ENCODE results near the gene DLL3.
A peak's percentile ranks its signal among the peaks of the same experiment; 100 is the strongest.
"Not testable (repeated sequence)": the region's sequence is repeated elsewhere in the genome, so short reads cannot be mapped to it uniquely, and the experiment has no call there.

DLL3 gene, protein sequence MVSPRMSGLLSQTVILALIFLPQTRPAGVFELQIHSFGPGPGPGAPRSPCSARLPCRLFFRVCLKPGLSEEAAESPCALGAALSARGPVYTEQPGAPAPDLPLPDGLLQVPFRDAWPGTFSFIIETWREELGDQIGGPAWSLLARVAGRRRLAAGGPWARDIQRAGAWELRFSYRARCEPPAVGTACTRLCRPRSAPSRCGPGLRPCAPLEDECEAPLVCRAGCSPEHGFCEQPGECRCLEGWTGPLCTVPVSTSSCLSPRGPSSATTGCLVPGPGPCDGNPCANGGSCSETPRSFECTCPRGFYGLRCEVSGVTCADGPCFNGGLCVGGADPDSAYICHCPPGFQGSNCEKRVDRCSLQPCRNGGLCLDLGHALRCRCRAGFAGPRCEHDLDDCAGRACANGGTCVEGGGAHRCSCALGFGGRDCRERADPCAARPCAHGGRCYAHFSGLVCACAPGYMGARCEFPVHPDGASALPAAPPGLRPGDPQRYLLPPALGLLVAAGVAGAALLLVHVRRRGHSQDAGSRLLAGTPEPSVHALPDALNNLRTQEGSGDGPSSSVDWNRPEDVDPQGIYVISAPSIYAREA
- 0 to 0.11 (median 0.02) reads per million in 18 experiments for total RNA-seq

DNA sequence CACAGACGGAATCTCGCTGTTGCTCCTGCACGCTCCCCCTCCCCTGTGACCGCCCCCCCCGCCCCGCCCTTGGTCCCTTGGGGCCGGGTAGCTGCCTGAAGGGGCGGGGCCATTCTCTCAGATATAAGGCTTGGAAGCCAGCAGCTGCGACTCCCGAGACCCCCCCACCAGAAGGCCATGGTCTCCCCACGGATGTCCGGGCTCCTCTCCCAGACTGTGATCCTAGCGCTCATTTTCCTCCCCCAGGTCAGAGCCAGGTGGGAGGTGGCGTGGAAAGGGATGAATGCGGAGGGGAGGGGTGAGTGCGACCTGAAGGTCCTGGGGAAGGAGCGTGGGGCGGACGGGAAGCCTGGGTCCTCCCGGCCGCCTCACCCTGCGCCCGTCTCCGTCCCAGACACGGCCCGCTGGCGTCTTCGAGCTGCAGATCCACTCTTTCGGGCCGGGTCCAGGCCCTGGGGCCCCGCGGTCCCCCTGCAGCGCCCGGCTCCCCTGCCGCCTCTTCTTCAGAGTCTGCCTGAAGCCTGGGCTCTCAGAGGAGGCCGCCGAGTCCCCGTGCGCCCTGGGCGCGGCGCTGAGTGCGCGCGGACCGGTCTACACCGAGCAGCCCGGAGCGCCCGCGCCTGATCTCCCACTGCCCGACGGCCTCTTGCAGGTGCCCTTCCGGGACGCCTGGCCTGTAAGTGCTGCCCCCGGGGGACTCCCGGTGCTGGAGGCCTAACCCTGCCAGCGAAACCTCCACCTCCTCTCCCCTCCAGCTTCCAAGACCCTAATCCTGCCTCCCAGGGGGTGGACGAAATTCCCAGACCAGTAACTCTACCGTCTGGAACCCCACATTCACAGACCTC lies at the start of gene DLL3:
TSS of gene DLL3 (plus strand) at position 150 of the 845 bp plus-strand sequence. CDS start at position 178, 28 bp downstream.
- DNase-seq = no peak

DNA sequence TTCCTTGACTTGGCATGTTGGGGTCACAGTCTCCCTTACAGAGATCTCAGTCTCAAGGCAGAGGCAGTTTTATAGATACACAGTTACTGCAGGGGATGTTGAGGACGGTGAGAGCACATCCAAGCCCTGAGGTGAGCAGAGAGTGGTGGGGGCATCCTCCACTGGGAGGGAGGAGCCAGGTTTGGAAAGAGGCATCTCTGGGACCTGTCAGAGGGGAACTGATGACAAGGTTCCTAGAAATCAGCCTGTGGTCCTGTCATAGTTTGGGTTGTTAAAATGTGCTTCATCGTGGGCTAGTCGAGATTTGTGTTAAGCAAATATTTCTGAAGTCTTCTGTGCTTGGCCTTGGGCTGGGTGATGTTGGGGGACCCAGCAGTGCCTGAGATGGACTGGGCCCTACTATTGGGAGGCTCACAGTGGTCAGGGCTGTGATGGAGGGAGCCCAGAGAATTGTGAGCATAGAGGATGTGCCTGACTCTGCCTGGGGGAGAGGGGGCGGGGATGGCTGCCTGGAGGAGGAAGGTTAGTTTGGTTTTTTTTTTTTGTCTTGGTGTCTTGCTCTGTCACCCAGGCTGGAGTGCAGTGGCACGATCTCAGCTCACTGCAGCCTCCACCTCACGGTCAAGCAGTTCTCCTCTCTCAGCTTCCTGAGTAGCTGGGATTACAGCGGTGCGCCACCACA lies 49.5 kb upstream of the DLL3 start:
- DNase-seq = no peak

DNA sequence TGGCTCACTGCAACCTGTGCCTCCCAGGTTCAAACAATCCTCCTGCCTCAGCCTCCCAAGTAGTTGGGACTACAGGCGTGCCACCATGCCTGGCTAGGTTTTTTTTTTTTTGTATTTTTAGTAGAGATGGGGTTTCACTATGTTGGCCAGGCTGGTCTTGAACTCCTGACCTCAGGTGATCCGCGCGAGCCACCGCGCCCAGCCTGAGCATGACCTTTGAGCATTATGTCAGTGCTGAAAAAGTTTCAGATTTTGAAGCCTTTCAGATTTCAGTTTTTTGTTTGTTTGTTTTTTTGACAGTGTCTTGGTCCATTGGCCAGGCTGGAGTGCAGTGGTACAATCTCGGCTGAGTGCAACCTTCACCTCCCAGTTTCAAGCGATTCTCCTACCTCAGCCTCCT lies 47.5 kb upstream of the DLL3 start:
- DNase-seq = not testable (repeated sequence)

DNA sequence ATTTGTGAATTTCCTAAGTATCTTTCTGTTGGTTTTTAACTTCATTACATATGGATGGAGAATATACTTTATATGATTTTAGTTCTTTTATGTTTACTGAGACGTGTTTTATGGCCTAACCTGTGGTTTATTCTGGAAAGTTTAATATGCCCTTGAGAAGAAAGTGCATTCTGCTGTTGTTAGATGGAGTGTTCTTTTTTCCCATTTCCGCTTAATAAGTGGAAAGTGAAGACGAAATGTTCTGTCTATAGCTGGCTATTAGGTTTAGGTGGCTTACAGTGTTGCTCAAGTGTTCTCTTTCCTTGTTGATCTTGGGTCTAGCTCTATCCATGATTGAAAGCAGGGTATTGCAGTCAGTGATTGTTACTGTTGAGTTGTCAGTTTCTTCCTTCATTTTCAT lies 35.3 kb upstream of the DLL3 start:
- no peak for DNase-seq

DNA sequence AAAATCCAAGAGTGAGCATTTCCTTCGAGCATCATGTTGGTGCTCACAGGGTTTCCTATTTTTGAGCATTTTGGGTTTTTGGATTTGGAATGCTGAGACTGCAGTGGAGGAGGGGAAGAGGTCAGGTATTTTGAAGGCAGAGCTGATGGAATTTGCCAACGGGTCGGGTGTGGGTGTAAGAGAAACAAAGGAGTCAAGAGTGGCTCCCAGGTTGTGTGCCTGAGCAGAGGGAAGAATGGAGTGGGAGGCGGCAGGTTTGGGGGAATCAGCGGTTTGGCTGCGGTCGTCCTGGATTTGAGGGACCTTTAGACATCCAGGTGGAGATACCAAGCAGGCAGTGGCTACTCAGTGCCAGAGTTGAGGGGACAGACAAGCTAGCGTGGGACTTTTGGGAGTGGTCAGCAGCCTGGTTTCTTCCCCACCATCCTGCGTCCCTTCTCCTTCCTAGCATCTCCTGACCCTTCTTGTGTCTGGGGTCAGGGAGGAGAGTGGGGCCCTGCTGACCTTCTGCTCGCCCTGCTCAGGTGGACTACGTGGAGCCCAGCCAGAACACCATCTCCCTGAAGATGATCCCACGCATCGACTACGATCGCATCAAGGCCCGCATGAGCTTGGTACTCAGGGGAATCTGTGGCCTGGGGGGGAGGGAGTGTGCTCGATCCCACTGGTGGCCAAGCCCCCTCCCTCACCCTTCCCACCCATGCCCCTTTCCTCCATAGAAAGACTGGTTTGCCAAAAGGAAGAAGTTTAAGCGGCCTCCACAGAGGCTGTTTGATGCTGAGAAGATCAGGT lies 32.6 kb upstream of the DLL3 start:
- DNase-seq = no peak

DNA sequence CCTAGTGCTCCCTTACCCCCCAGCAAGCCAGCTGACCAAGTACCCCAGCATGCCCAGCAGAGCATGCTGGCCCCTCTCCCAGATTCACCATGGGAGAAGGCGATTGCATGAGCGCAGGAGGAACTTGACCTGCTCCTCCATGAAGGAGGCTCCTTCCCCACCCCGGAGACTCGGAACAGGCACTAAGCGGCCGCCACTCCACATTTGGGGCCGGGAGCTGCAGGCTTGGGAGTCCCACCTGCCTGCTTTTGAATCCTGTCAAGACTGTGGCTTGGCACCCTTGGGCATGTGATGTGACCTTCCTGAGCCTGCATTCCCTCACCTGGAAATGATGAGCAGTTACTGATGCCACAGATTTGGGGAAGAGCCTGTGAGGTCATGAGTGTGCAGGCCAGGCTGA lies 30.8 kb upstream of the DLL3 start:
- DNase-seq = no peak

DNA sequence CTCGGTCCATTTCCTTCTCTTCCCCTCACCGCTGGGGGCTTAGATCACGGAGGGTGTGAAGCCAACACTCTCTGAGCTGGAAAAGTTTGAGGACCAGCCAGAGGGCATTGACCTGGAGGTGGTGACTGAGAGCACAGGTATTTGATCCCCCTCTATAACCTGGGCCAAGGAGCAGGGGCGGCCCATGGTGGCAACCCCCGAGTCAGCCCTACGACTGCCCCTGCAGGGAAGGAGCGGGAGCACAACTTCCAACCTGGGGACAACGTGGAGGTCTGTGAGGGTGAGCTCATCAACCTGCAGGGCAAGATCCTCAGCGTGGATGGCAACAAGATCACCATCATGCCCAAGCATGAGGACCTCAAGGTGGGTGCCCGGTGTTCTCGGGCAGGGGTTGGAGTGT lies 29.7 kb upstream of the DLL3 start:
- no peak for DNase-seq

DNA sequence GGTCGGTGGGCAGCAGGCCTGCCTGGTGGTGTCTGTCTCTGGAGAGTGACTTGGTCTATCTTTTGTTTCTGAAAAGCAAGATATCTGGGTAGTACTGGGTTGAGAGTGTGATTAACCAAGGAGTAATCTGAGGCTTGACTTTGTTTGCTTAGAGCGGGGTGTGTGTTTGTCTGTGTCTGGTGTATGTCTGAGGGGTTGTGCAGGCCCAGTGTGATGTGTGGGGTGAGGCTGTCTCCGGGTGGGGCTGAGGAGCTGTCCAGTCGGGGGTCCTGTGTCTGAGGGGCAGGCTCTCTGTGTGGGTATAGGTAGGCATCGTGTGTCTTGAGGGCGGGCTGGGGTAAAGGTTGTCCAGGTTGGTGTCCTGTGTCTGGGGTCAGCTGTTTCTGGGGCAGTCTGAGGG lies 29.2 kb upstream of the DLL3 start:
- no peak for DNase-seq

DNA sequence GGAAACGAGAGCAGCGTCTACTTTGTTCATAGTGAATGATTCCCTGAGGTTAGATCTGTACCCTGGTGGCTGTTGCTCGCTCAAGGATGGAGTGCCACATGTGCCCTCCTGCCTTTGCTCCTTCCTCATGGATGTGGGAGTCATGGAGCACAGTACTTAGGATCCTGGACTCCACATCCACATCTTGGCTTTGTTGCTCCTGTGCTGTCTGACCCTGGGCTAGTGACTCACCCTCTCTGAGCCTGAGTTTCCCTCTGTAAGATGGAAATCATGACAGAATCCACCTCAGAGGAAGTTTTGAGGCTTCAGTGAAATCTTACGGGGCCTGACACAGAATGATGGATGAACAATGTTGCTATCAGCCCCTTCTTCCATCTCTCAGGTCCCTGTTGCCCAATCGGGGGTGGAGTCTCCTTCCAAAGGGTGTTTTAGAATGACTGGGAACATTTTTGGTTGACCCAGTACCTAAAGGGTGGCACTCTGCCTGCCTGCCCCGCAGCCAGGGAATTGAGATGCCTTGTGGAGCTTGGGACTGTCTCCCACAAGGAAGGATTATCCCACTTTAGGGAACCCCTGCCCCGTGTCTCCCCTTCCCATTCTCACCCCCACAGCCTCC lies 27.9 kb upstream of the DLL3 start:
- no peak for DNase-seq

DNA sequence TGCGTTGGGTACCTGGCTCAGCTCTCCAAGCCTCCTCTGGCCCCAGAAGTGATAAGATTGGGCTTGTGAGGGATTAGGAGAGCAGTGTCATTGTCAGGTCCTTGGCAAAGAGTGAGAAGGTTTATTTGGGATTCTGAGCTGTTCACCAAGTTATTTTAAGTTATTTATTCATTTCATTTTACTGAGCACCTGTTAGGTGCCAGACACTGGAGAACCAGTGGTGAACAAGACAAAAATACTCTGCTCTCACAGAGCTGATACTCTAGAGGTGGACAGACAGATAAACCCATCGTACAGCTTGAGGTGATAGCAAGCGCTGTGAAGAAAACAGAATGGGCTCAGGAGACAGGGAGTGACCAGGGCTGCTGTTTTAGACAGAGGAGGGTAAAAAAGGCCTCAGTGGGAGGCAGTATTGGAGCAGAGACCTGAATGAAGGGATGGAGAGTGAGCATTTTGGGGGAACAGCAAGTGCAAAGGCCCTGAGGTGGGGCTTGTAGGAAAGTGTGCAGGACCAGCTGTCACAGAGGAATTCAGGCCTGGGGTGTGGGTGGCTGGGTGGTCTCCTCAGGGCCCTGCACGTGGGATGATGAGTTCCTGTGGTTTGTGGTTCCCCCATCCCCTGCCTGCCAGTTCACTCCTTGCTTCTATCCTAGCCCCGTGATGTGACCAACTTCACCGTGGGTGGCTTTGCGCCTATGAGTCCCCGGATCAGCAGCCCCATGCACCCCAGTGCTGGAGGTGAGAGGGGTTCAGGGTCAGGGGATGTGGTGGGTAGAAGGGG lies 26.8 kb upstream of the DLL3 start:
- DNase-seq = peak in 1 of 2 donors; percentile 5

DNA sequence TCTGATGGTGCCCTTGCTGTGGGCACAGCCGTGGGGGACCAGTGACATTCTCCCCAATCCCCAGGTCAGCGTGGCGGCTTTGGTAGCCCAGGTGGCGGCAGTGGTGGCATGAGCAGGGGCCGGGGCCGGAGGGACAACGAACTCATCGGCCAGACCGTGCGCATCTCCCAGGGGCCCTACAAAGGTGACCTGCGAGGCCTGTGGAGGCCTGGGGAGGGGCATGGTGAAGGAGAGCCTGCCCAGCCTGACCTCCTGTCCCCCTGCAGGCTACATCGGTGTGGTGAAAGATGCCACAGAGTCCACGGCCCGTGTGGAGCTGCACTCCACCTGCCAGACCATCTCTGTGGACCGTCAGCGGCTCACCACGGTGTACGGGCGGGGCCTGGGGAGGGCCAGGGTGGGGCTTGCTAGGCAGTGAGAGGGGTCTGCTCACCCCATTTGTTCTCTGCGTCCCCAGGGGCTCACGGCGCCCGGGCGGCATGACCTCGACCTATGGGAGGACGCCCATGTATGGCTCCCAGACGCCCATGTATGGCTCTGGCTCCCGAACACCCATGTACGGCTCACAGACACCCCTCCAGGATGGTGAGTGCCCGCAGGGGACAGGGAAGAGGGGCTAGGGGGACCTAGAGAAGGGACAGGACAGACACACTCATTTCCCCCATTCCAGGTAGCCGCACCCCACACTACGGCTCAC lies 25.9 kb upstream of the DLL3 start:
- DNase-seq = no peak

DNA sequence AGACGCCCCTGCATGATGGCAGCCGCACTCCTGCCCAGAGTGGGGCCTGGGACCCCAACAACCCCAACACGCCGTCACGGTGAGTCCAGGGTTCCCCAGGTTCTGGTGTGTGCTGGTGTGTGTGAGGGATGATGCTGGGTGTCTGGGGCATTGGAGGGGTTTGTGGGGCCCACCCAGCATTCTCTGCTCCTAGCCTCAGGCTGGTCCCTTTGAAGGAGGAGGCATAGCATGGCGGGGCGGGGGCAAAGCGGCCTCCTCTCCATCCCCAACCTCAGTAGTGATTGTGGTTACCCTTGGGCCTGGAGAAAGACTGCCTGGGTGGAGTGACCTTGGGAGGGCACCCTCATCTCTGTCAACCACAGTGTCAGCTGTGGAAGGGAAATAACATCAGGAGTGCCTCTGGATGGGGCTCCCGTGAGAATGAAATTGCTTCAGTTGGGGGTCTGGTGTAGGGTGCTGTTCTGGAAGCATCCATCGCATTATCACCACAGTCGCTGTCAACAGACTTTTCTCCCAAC lies 25.2 kb upstream of the DLL3 start:
- no peak for DNase-seq

DNA sequence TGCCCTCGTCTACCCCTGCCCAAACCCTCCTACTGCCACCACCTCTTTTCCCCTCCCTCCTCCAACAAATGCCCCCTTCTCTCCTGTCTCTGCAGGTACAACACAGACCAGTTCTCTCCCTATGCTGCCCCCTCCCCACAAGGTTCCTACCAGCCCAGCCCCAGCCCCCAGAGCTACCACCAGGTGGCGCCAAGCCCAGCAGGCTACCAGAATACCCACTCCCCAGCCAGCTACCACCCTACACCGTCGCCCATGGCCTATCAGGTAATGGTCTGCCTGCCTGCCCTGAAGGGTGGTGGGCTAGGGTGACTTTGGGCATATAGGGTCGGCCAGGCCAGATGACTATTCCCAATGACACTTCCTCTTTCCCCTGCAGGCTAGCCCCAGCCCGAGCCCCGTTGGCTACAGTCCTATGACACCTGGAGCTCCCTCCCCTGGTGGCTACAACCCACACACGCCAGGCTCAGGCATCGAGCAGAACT lies 24.6 kb upstream of the DLL3 start:
- DNase-seq = peak; percentile 27 to 32

DNA sequence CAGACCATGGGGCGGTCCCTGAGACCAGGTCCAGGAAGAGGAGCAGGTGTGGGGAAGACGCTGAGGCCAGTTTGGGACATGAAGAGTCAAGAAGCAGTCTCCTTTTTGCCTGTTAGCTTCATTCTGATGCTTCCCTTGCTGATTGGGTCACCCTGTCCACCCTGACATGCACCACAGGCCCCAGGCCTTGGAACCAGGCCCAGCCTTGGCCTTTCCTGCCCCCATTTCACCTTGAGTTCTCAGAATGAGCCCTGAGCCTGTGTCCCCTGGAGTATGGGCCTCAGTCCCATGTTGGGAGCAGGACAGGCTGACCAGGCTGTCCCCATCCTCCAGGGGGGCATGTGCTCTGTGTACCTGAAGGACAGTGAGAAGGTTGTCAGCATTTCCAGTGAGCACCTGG lies 23.0 kb upstream of the DLL3 start:
- DNase-seq = no peak

DNA sequence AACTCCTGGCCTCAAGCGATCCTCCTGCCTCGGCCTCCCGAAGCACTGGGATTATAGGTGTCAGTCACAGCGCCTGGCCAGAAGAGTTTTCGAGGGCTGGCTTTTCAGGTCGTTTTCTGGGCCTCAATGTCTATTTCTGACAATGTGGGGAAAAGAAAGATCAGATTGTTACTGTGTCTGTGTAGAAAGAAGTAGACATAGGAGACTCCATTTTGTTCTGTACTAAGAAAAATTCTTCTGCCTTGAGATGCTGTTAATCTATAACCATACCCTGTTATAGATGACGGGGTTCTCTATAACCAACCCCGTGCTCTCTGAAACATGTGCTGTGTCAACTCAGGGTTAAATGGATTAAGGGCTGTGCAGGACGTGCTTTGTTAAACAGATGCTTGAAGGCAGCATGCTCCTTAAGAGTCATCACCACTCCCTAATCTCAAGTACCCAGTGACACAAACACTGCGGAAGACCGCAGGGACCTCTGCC lies 19.4 kb upstream of the DLL3 start:
- not testable (repeated sequence) for DNase-seq

DNA sequence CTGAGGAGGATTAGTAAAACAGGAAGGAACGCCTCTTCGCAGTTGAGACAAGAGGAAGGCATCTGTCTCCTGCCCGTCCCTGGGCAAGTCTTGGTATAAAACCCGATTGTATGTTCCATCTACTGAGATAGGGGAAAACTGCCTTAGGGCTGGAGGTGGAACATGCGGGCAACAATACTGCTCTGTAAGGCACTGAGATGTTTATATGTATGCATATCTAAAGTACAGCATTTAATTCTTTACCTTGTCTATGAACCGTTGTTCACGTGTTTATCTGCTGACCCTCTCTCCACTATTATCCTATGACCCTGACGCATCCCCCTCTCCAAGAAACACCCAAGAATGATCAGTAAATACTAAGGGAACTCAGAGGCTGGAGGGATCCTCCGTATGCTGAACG lies 18.8 kb upstream of the DLL3 start:
- DNase-seq = peak; percentile 12 to 29

DNA sequence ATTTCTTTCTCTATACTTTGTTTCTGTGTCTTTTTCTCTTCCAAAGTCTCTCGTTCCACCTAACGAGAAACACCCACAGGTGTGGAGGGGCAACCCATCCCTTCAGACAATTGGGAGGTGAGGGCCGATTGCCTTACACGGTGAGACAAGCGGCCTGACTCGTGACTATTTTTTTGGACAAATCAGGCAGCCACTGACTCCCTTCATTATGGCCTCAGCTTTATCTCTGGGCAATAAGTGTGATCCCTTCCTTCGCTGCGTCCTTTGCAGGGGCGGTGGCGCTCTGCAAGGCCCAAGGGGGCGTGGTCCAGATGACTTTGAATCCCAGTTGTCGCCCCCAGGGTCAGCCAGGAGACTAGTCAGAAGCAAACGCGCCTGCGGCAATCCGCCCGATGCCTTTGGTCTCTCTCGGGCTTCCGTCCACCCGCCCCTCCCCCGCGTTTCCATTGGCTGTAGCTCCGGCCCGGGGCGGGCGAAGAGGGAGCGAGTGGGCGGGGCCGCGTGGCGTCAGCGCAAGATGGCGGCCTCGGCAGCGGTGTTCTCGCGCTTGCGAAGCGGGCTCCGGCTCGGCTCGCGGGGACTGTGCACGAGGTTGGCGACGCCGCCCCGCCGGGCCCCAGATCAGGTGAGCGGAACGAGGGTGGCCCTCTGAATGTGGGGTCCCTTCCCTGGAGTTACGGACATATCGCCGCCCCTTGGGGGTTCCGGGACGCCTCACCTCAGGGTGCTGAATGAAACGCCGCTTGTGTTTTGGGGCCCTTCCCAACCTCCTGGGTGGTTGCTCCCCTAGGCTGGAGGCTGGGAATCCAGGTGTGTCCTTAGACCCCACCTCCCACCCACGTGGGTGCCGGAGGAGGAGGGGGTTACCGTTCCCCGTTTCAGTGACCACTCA lies 18.2 kb upstream of the DLL3 start, which contains the start of gene TIMM50:
TSS of gene TIMM50 (plus strand) at position 502 of the 892 bp plus-strand sequence. CDS start at position 518, 16 bp downstream.
- DNase-seq = peak; percentile 95 to 98

DNA sequence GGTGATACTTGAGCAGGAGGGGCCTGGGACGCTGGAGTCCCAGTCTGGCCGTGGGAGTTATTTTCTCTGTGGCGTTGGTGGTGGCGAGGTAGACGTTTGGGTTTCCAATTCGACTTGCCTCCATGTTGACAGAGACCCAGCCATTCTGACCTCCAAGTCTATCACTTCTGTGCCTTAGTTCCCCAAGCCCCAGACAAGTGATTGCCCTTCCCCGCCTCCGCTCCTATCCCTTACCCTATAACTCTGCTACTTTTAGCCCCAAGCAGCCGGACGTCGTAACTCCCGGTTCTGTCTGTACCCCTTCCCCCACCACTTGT lies 17.6 kb upstream of the DLL3 start:
- DNase-seq = peak in 1 of 2 donors; percentile 3
